ENCODE measurements around the gene KIF12. TPM values are rescaled to one million over a fixed set of nuclear protein-coding genes. Genes with fewer than 3 reads are reported as not detected.

The KIF12 gene
- total and polyA plus RNA-seq, 2 of the 13 experiments (the other 11 are each of a cell fraction or from before 2014, with no cell fraction given): 1.8 to 12.5 TPM

- TF ChIP-seq GRHL1 (CRISPR knock-in tag; conservative IDR thresholded peaks at IDR 0.05) (no peak), HHEX (CRISPR knock-in tag; IDR thresholded peaks at IDR 0.05) (peak; percentile 64; the same call in 1 of the 2 replicates), NFE2 (CRISPR knock-in tag; IDR thresholded peaks at IDR 0.05) (no peak), ZNF34 (CRISPR knock-in tag; IDR thresholded peaks at IDR 0.05; ENCODE audit: borderline replicate concordance) (no peak), NFYB (CRISPR knock-in tag; IDR thresholded peaks at IDR 0.05) (peak; percentile 49; the same call in 1 of the 2 replicates), ZNF557 (CRISPR knock-in tag; IDR thresholded peaks at IDR 0.05) (no peak), ZSCAN30 (CRISPR knock-in tag; IDR thresholded peaks at IDR 0.05) (no peak), BRCA1 (CRISPR knock-in tag; IDR thresholded peaks at IDR 0.05) (no peak), RCOR2 (CRISPR knock-in tag; IDR thresholded peaks at IDR 0.05) (peak; percentile 33; the same call in 1 of the 2 replicates), KLF6 (CRISPR knock-in tag; IDR thresholded peaks at IDR 0.05) (peak; percentile 52; the same call in 1 of the 2 replicates), ZNF142 (CRISPR knock-in tag; IDR thresholded peaks at IDR 0.05) (no peak; the same call in 1 of the 2 replicates), EED (CRISPR knock-in tag; IDR thresholded peaks at IDR 0.05) (no peak), SRSF1 (optimal IDR thresholded peaks at IDR 0.05; ENCODE audit: low read depth, low read length) (peak; percentile 85), SMARCC2 (IDR thresholded peaks at IDR 0.05) (no peak), ZNF205 (CRISPR knock-in tag; IDR thresholded peaks at IDR 0.05) (no peak; the same call in 1 of the 2 replicates), ZNF264 (CRISPR knock-in tag; IDR thresholded peaks at IDR 0.05) (no peak), HDAC2 (CRISPR knock-in tag; IDR thresholded peaks at IDR 0.05) (peak; percentile 93), REPIN1 (CRISPR knock-in tag; IDR thresholded peaks at IDR 0.05; ENCODE audit: borderline replicate concordance, low read depth) (peak; percentile 73; the same call in 1 of the 2 replicates), HMG20A (CRISPR knock-in tag; IDR thresholded peaks at IDR 0.05; ENCODE audit: borderline replicate concordance) (peak; percentile 94), ZNF350 (CRISPR knock-in tag; IDR thresholded peaks at IDR 0.05; ENCODE audit: borderline replicate concordance, low read depth) (peak; percentile 90), ZNF3 (CRISPR knock-in tag; IDR thresholded peaks at IDR 0.05) (0 out of 2 replicates have a peak, but pooled peaks have one; percentile 9)
- TF ChIP-seq, protein P1, sequence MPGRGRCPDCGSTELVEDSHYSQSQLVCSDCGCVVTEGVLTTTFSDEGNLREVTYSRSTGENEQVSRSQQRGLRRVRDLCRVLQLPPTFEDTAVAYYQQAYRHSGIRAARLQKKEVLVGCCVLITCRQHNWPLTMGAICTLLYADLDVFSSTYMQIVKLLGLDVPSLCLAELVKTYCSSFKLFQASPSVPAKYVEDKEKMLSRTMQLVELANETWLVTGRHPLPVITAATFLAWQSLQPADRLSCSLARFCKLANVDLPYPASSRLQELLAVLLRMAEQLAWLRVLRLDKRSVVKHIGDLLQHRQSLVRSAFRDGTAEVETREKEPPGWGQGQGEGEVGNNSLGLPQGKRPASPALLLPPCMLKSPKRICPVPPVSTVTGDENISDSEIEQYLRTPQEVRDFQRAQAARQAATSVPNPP (CRISPR knock-in tag; IDR thresholded peaks at IDR 0.05): 0 out of 2 replicates have a peak, but pooled peaks have one; percentile 57
Observed at GRCh38 chr9:114117996-114118830, 19.1 kb upstream of the KIF12 start (continued).
